CD14-positive monocyte (primary cell): ENCODE results near the gene KIRREL1. TPM values are rescaled to one million over a fixed set of nuclear protein-coding genes. Genes with fewer than 3 reads are reported as not detected.

Experiments used
- DNase-seq, 3 donors: peaks; one replicate each; pipeline ENCODE4 v3.0.0-alpha.2; 2011 to 2022
- H2AFZ ChIP-seq: 2 replicates; pipeline ENCODE4 v1.6.0; 2012; ENCODE audit warnings: mild to moderate bottlenecking, low read depth, low read length, inconsistent platforms; ENCODE audit not compliant: insufficient read depth, poor library complexity, severe bottlenecking
- H3K27ac ChIP-seq, 2 donors: 1 replicate in 1 of 2; 2 replicates in 1 of 2; pipeline ENCODE4 v1.5.1; 2012 to 2013; ENCODE audit warnings: low read length in 2 of 2, control low read depth in 1 of 2, inconsistent platforms in 1 of 2, low read depth in 1 of 2, mild to moderate bottlenecking in 1 of 2
- H3K27me3 ChIP-seq, 2 donors: one replicate each; pipeline versions ENCODE4 v1.6.0 to v1.6.1; 2011 to 2013; ENCODE audit warnings: low read length in 2 of 2; ENCODE audit not compliant: control insufficient read depth in 2 of 2, insufficient read depth in 2 of 2
- H3K36me3 ChIP-seq, 2 donors: replicated peaks in 1 of 2; 1 replicate in 1 of 2; 2 replicates in 1 of 2; pipeline versions ENCODE4 v1.5.1 to v1.6.1; 2012 to 2013; ENCODE audit warnings: low read length in 2 of 2, control low read depth in 1 of 2, inconsistent platforms in 1 of 2, mild to moderate bottlenecking in 1 of 2; ENCODE audit not compliant: insufficient read depth in 2 of 2, control insufficient read depth in 1 of 2
- H3K4me1 ChIP-seq, 2 donors: 1 replicate in 1 of 2; 2 replicates in 1 of 2; pipeline versions ENCODE4 v1.5.1 to v1.6.1; 2012 to 2013; ENCODE audit warnings: low read length in 2 of 2, control low read depth in 1 of 2, inconsistent platforms in 1 of 2, mild to moderate bottlenecking in 1 of 2, moderate library complexity in 1 of 2; ENCODE audit not compliant: insufficient read depth in 2 of 2, control insufficient read depth in 1 of 2
- H3K4me2 ChIP-seq: replicated peaks from 2 replicates; pipeline ENCODE3; 2012; ENCODE audit warnings: low read length, moderate library complexity, mild to moderate bottlenecking; ENCODE audit not compliant: poor library complexity, severe bottlenecking; ENCODE audit errors: extremely low read depth
- H3K4me3 ChIP-seq, 3 experiments: fragments of 200-600 bp in 1 of 3; sonication (generic) in 1 of 3; replicated peaks in 1 of 3; 1 replicate in 2 of 3; 2 replicates in 1 of 3; pipeline ENCODE4 v1.5.1; 2011 to 2013; ENCODE audit warnings: low read length in 3 of 3, mild to moderate bottlenecking in 3 of 3, control low read depth in 2 of 3, low read depth in 2 of 3, inconsistent platforms in 1 of 3, moderate library complexity in 1 of 3
- H3K79me2 ChIP-seq: 2 replicates; pipeline ENCODE4 v1.6.0; 2012; ENCODE audit warnings: mild to moderate bottlenecking, control low read depth, inconsistent platforms, low read length, moderate library complexity; ENCODE audit not compliant: insufficient read depth
- H3K9ac ChIP-seq: 2 replicates; pipeline ENCODE4 v1.6.0; 2017; ENCODE audit warnings: low read length, mild to moderate bottlenecking; ENCODE audit not compliant: insufficient read depth, poor library complexity, severe bottlenecking
- H3K9me3 ChIP-seq, 2 donors: replicated peaks in 1 of 2; 1 replicate in 1 of 2; 2 replicates in 1 of 2; pipeline versions ENCODE4 v1.5.1 to v1.6.1; 2012 to 2013; ENCODE audit warnings: low read length in 2 of 2, control low read depth in 1 of 2; ENCODE audit not compliant: control insufficient read depth in 1 of 2, insufficient read depth in 1 of 2
- H4K20me1 ChIP-seq: 2 replicates; pipeline ENCODE4 v1.6.0; 2012; ENCODE audit warnings: mild to moderate bottlenecking, low read length, control low read depth, moderate library complexity; ENCODE audit not compliant: insufficient read depth
- H3K27ac Mint-ChIP-seq, 7 donors: one replicate each; pipeline ENCODE4 v1.8.0; 2020; ENCODE audit warnings: mild to moderate bottlenecking in 7 of 7, mixed read lengths in 7 of 7, moderate library complexity in 6 of 7, inconsistent platforms in 2 of 7
- H3K27me3 Mint-ChIP-seq, 3 donors: one replicate each; pipeline ENCODE4 v1.8.0; 2021 to 2022; ENCODE audit warnings: low read depth in 3 of 3, mild to moderate bottlenecking in 3 of 3, mixed read lengths in 3 of 3, moderate library complexity in 3 of 3, inconsistent platforms in 1 of 3
- H3K36me3 Mint-ChIP-seq, 2 donors: one replicate each; pipeline ENCODE4 v1.8.0; 2020; ENCODE audit warnings: mixed read lengths in 2 of 2, inconsistent platforms in 1 of 2, mild to moderate bottlenecking in 1 of 2
- H3K4me1 Mint-ChIP-seq: one replicate; pipeline ENCODE4 v1.8.0; 2020; ENCODE audit warnings: mild to moderate bottlenecking, mixed read lengths
- H3K4me3 Mint-ChIP-seq, 2 donors: one replicate each; pipeline ENCODE4 v1.8.0; 2020; ENCODE audit warnings: mild to moderate bottlenecking in 2 of 2, mixed read lengths in 2 of 2, moderate library complexity in 1 of 2
- H3K9me3 Mint-ChIP-seq, 7 donors: one replicate each; pipeline ENCODE4 v1.8.0; 2020 to 2022; ENCODE audit warnings: mixed read lengths in 7 of 7, mild to moderate bottlenecking in 6 of 7, moderate library complexity in 6 of 7, inconsistent platforms in 2 of 7
- WGBS: methylation state at CpG from one replicate; pipeline ENCODE4 v1.1.5; 2013; ENCODE audit warnings: missing lambda C conversion rate; ENCODE audit not compliant: insufficient coverage; 5-methylcytosine and 5-hydroxymethylcytosine counted together
- intact Hi-C, 2 donors: fragments of 100-400 bp; cut with micrococcal nuclease; formaldehyde crosslinking; loops; one replicate each; pipeline versions ENCODE4 v1.15.0 to v1.15.1; 2023
- polyA plus RNA-seq, 3 donors: library from polyadenylated mRNA; depleted of rRNA in 1 of 3; unstranded in 2 of 3; stranded (reverse) in 1 of 3; fragments of 300-500 nt in 2 of 3; fragments of >200 nt in 1 of 3; fragmentation: Illumina TruSeq in 2 of 3; gene quantifications; 1 replicate in 2 of 3; 2 replicates in 1 of 3; pipeline ENCODE4 v1.2.3, GENCODE V29; 2012 to 2021
- TF ChIP-seq, protein P1 (sequence below): fragments of 200-600 bp; IDR thresholded peaks from one replicate; pipeline ENCODE4 v1.8.0; 2022; ENCODE audit warnings: antibody characterized with exemption, mild to moderate bottlenecking

KIRREL1 gene
- polyA plus RNA-seq, 3 donors: not detected

DNA sequence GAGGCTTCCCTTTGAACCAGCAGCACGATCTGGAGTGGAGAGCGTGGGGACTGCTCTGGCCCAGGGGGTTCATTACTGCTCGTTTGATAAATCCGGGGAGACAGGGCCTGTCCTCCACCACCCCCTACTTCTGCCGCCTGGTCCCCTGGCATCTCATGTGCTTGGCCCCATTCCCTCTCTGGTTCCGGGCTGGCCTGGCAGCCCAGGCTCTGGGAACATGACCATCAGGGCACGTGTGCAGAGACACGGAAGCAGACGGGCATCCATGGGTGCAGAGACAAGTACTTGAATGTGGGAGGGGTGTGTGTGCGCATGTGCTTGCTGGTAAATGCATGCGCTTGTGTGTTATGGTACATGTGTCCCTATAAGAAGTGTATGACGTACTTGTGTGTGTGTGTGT is 75.5 kb downstream of the KIRREL1 start:
- WGBS: 96% methylated on average over 12 of the region's 12 CpGs
- Histone ChIP-seq H3K9ac (no peak overlapping the region), H3K4me1 (no peaks in the 10 kb centered on the region), H3K9me3 (no peaks in the 10 kb centered on the region), H3K4me2 (no peak overlapping the region), H4K20me1 (no peaks in the 10 kb centered on the region), H3K27ac (no peak overlapping the region), H3K36me3 (no peaks in the 10 kb centered on the region), H3K4me3 (no peak overlapping the region), H2AFZ (no peak overlapping the region), H3K79me2 (no peaks in the 10 kb centered on the region), H3K27me3 (no peaks in the 10 kb centered on the region)
- Mint-ChIP-seq H3K36me3 (no peaks in the 10 kb centered on the region), H3K4me1 (no peaks in the 10 kb centered on the region), H3K27me3 (peaks cover 6 to 11% (median 8%) of the 10 kb centered on the region in 3 donors), H3K27ac (no peak overlapping the region), H3K4me3 (no peak overlapping the region), H3K9me3 (no peaks in the 10 kb centered on the region)
- intact Hi-C loops: no loop called here
- TF ChIP-seq, protein P1, sequence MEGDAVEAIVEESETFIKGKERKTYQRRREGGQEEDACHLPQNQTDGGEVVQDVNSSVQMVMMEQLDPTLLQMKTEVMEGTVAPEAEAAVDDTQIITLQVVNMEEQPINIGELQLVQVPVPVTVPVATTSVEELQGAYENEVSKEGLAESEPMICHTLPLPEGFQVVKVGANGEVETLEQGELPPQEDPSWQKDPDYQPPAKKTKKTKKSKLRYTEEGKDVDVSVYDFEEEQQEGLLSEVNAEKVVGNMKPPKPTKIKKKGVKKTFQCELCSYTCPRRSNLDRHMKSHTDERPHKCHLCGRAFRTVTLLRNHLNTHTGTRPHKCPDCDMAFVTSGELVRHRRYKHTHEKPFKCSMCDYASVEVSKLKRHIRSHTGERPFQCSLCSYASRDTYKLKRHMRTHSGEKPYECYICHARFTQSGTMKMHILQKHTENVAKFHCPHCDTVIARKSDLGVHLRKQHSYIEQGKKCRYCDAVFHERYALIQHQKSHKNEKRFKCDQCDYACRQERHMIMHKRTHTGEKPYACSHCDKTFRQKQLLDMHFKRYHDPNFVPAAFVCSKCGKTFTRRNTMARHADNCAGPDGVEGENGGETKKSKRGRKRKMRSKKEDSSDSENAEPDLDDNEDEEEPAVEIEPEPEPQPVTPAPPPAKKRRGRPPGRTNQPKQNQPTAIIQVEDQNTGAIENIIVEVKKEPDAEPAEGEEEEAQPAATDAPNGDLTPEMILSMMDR: no peak
- DNase-seq: no peak

DNA sequence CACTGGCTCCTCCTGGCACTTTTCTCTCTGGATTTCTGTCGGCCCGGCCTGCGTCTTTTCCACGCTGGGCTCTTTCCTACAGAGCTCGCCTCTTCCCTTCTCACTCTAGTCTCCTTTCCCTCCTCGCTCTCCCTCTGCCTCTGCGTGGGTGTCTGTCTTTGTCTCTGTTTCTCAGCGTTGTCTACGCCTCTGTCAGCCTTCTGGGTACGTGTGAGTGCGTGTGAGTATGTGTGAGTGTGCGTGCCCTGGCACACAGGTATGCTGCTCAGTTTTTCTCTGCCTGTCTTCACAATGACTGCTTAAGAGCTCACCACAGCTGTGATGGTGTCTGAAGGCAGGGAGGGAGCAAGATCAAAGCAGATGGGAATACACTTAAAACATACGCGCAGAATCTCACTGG is 77.7 kb downstream of the KIRREL1 start:
- intact Hi-C loops: no loop called here

More for the DNA sequence above, 77.7 kb downstream of the KIRREL1 start:
- no peak overlapping the region for H3K4me3 Mint-ChIP-seq
- no peak overlapping the region for H2AFZ ChIP-seq
- H3K27ac ChIP-seq: no peak overlapping the region
- no peaks in the 10 kb centered on the region for H3K79me2 ChIP-seq
- H3K9me3 ChIP-seq: no peaks in the 10 kb centered on the region
- no peak overlapping the region for H3K4me3 ChIP-seq
- H3K27ac Mint-ChIP-seq: no peak overlapping the region
- DNase-seq: no peak
- no peak overlapping the region for H3K9ac ChIP-seq
- H3K27me3 Mint-ChIP-seq: peaks cover 3 to 6% (median 4%) of the 10 kb centered on the region in 3 donors
- H4K20me1 ChIP-seq: no peaks in the 10 kb centered on the region
- H3K4me1 ChIP-seq: no peaks in the 10 kb centered on the region
- no peaks in the 10 kb centered on the region for H3K4me1 Mint-ChIP-seq
- H3K4me2 ChIP-seq: no peak overlapping the region
- H3K36me3 Mint-ChIP-seq: no peaks in the 10 kb centered on the region
- H3K9me3 Mint-ChIP-seq: no peaks in the 10 kb centered on the region
- no peaks in the 10 kb centered on the region for H3K36me3 ChIP-seq
- 89% methylated on average over 8 of the region's 14 CpGs for WGBS
- TF ChIP-seq, protein P1: no peak
- no peaks in the 10 kb centered on the region for H3K27me3 ChIP-seq
